Erythroblast (primary cell): ENCODE measurements around the gene PMIS2.
"Not testable (repeated sequence)": the region's sequence is repeated elsewhere in the genome, so short reads cannot be mapped to it uniquely, and the experiment has no call there.

Experiments
- DNase-seq, 2 experiments: peaks; one replicate each; lab custom pipeline; 2025; lab: John Stamatoyannopoulos, UW
- GATA1 ChIP-seq: IDR thresholded peaks from 2 replicates; pipeline ENCODE4 v1.6.1; 2011; ENCODE audit warnings: low read depth, mild to moderate bottlenecking, control low read depth, low read length, moderate library complexity
- POLR2A ChIP-seq: IDR thresholded peaks from 2 replicates; pipeline ENCODE4 v1.6.1; 2011; ENCODE audit warnings: mild to moderate bottlenecking, low read length

The PMIS2 gene

DNA sequence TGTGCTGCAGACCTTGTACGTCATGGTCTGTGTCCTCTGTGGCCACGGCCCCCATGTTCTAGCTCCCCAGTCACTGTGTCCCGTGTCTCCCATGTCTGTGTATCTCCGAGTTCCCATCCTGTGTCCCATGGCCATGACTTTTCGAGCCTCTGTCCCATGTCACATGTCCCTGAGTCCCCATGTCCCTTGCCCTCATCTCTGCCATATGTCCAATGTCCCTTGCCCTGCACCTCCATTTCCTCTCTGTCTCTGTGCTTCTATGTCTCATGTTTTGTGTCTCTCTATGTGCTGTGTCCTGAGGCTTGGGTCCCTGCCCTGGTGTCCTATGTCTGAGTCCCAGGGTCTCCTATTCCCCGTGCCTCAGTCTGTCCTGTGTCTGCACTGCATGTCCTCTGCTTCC, 24.5 kb upstream of the PMIS2 start:
- DNase-seq = no peak
- TF ChIP-seq GATA1 (no peak), POLR2A (no peak)

DNA sequence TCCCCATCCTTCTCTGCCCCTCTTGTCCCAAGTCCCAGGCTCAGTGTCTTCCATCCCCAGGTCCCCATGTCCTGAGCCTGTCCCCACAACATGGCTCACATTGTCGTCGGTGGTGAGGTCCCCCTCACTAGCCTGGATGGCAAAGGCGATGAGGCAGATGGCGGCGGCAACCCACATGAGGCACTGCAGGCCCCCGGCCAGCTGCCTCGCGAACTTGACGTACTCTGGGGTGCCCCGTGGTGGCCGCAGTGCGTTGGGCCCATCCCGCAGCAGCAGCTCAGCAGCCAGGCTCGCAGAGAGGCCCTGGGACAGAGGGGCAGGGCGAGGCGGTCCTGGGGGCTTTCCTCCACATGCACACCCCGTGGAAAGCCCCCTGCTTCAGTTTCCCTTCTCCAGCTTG, 23.6 kb upstream of the PMIS2 start:
- DNase-seq = no peak
- TF ChIP-seq POLR2A (no peak), GATA1 (no peak)

DNA sequence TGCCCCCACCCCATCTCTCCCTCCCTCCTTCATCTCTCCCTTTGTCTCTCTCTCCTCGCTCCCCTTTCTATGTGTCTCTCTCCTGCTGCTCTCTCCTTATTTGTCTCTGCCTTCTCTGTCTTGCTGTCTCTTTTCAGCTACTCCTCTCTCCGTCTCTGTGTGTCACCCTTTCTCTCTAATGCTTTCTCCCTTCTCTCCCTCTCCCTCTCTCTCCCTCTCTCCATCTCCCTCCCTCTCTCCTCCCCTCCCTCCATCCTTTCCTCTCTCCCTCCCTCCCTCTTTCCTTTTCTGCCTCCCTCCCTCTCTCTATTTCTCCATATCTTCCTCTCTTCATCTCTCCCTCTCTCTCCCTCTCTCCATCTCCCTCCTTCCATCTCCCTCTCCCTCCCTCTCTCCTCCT, 23.2 kb upstream of the PMIS2 start:
- DNase-seq = no peak
- no peak for TF ChIP-seq GATA1

- TF ChIP-seq GATA1 = no peak
- TF ChIP-seq POLR2A = no peak
- DNase-seq = no peak
Measured at GRCh38 chr19:35563207-35563829, 22.7 kb upstream of the PMIS2 start, which contains the start of gene ATP4A. Gene ATP4A, minus strand, starts transcription at chr19:35563658. Its CDS starts 29 bp downstream, at chr19:35563629.

DNA sequence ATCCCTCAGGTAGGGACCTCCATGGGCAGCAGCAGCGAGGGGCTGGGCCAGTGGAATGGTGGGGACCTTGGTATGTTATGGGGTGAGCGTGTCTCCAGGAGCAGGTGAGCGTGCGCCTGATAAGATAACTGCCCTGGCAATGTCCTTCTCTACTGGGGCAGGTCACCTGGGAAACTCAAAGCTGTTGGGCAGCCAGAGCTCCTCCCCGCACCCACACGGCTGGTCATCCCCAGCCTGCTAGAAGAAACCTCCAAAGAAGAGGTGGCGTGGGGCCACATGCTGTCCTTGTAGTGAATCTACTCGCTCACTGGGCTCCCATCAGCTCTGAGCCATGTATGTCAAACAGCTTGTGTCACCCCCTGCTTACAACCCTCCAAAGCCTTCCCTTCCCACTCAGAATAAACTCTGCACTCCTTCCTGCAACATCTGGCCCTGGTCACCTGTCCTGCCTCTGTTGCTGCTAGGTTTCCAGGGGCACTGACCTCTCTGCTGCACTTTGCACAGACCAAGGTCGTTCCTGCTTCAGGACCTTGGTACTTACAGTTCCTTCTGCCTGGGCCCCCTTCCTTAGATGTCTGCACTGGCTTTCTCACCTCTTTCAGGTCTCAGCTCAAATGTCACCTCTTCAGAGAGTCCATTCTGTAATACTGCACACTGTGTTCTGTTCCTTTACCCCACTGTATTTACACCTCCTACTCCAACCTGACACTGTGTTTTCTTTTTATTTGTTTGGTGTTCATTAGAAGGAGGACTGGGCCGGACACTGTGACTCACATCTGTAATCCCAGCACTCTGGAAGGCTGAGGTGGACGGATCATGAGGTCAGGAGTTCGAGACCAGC, 20.7 kb upstream of the PMIS2 start:
- no peak for DNase-seq
- TF ChIP-seq GATA1 (no peak), POLR2A (no peak)

DNA sequence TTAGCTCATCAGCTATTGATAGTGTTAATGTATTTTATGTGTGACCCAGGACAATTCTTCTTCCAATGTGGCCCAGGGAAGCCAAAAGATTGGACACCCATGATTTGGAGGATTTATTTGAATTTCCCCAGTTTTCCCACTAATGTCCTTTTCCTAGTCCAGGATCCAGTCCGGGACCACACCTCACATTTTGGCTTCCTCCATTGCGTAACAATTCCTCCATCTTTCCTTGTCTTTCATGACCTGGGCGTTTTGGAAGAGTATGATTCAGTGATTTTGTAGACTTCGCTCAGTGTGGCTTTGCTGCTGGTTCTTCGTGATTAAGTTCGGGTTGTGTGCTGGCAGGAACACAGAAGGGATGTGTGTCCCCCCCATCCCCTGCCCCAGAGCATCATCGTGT, 19.2 kb upstream of the PMIS2 start:
- TF ChIP-seq POLR2A (no peak), GATA1 (no peak)
- DNase-seq = no peak

DNA sequence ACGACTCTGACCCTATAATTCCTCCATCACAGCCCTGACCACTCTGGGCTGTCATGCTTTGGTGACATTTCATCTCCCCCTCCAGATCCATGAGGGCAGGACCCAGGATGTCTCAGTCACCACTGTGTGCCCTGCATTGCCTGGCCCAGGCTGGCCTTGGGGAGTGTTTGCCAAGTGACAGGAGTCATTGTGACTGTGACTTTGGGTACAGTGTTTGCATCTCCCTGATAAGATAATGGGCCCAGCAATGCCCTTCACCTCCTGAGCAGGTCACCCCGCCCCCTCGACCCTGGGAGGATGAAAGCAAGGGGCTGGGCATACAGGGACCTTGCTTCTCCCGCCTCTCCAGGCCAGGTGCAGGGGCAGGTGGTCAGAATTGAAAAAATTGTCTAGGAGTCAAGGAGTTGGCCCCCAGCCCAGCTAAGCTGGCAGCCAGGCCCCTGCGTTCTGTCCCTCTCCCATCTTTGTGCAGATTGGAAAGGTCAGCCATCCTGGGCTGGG, 16.6 kb upstream of the PMIS2 start:
- TF ChIP-seq GATA1 = no peak
- no peak for TF ChIP-seq POLR2A
- DNase-seq = no peak

- TF ChIP-seq POLR2A (no peak), GATA1 (no peak)
- DNase-seq = no peak
Measured at GRCh38 chr19:35571406-35571965, 14.5 kb upstream of the PMIS2 start.

- TF ChIP-seq GATA1 = no peak
- TF ChIP-seq POLR2A = no peak
- no peak for DNase-seq
Measured at GRCh38 chr19:35577918-35578317, 8.1 kb upstream of the PMIS2 start.

DNA sequence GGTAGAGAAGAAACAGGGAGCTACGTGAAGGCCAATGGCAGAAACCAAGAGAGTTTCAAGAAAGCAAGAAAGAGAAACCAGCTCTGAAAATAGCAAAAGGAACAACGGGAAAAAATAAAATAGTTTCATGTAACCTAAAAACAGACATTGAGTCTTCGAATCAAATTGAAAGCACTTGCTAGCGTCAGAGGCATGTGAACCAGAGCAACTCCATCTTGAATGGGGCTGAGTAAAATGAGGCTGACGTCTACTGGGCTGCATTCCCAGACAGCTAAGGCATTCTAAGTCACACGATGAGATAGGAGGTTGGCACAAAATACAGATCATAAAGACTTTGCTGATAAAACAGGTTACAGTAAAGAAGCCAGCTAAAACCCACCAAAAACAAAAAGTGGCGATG, 7.3 kb upstream of the PMIS2 start:
- TF ChIP-seq GATA1 = no peak
- no peak for TF ChIP-seq POLR2A
- no peak for DNase-seq

- no peak for TF ChIP-seq GATA1
- TF ChIP-seq POLR2A = no peak
- no peak for DNase-seq
Measured at GRCh38 chr19:35582760-35583159, 3.2 kb upstream of the PMIS2 start.

DNA sequence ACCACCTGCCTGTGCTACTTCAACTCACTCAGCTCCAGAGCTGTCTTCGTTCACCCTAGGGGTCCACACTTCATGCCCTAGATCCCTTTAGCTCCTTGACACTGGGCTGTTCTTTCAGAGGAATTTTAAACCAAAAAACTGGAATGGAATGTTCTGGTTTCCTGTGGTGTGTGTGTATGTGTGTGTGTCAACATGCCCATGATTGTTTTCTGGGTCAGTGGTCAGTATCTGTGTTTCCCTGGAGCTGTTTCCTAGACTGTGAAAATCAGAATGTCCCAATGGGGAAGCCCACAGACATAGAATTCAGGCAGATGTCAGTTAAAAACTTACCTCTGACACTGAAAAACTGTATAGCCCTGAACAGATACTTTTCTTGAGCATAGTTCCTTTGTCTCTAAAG, 1.3 kb downstream of the PMIS2 start:
- TF ChIP-seq GATA1 = no peak
- TF ChIP-seq POLR2A = no peak
- DNase-seq = no peak

DNA sequence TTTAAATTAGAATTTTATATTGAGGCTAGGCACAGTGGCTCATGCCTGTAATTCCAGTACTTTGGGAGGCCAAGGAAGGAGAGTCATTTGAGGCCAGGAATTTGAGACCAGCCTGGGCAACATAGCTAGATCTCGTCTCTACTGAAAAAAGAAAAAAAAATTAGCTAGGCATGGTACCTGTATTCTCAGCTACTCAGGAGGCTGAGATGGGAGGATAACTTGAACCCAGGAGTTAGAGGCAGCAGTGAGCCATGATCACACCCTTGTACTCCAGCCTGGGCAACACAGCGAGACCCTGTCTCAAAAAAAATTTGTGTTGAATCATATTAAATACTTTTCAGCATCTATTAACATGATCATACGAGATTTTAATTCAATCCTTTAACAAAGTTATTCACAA, 4.9 kb downstream of the PMIS2 start:
- TF ChIP-seq POLR2A (no peak), GATA1 (no peak)
- DNase-seq = no peak

DNA sequence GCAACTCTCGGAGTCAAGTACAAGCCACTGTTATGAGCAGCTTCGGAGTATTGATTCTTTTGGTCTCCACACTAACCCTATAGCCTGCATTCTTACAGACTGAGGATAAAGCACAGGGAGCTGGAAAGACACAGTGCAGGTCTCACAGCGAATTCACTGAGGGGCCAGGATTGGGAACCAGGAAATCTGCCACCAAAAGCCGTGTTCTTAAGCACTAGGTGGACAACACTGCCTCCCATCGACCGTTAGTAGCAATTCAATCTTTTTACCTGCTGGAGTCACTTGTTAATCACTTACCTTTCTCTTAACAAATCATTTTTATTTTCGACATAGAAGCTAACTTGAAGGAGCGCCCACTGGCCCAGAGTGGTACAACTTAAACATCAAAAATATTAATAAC, 6.3 kb downstream of the PMIS2 start:
- peak; percentile 49 to 63 for DNase-seq
- no peak for TF ChIP-seq POLR2A
- no peak for TF ChIP-seq GATA1

DNA sequence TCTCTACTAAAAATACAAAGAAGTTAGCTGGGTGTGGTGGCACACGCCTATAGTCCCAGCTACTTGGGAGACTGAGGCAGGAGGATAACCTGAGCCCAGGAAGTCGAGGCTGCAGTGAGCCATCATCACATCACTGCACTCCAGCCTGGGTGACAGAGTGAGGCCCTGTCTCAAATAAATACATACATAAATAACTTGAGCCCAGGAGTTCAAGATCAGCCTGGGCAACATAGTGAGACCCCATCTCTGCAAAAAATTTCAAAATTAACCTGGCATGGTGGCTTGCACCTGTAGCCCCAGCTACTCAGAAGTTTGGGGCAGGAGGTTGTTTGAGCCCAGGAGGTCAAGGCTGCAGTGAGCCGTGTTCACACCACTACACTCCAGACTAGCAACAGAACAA, 9.1 kb downstream of the PMIS2 start:
- DNase-seq = not testable (repeated sequence)
